CD4-positive, alpha-beta T cell treated with Interferon gamma for 1 hour (primary cell): ENCODE results near the gene CLCN4.

Experiments
- DNase-seq: peaks from one replicate; pipeline ENCODE4 v3.0.0-alpha.2; 2020

Gene CLCN4

DNA sequence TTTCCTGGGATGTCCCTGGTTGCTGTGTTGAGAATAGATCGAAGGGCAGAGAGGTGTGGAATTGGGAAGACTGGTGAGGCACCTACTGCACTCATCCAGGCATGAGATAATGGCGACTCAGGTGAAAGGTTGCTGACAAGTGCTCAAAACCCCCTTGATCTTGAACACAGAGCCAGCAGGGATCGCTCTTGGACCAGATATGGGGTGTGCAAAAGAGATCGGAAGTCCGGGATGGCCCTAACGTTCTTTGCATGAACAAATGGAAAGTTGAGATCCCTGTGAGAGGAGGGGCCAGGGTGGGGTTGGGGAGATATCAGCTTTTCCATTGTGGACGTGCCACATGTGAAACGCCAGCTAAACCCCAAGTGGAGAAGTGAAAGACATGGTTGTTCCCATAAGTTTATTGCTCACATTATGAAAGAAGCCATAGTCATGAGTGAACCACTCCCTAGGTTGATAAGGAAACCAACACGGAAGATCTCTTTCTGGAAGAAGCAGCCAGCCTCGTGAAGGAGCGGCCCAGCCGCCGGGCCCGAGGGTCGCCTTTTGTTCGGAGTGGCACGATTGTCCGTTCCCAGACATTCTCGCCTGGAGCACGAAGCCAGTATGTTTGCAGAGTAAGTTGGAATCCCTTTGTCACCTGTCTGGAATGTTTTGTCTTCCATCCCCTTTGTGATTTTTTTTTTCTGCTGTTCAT, 22.6 kb upstream of the CLCN4 start:
- no peak for DNase-seq

DNA sequence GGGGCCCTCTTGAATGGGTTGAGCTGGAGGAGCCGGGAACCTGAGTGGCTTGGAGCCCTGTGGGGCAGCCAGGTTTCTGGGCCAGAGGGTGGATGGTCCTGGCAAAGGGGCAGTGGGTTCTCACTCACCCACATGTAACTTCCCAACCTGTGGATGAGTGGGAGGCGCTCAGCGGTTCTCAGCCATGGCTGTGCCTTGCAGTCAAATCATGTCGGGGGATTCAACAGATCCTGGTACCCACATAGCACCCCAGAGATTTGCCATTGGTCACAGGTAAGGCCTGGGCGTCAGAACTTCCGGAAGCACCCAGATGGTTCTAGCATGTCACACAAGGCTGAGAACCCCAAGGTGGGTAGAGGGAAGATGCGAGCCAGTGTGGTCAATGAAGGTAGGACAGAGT, 21.9 kb upstream of the CLCN4 start:
- no peak for DNase-seq

DNA sequence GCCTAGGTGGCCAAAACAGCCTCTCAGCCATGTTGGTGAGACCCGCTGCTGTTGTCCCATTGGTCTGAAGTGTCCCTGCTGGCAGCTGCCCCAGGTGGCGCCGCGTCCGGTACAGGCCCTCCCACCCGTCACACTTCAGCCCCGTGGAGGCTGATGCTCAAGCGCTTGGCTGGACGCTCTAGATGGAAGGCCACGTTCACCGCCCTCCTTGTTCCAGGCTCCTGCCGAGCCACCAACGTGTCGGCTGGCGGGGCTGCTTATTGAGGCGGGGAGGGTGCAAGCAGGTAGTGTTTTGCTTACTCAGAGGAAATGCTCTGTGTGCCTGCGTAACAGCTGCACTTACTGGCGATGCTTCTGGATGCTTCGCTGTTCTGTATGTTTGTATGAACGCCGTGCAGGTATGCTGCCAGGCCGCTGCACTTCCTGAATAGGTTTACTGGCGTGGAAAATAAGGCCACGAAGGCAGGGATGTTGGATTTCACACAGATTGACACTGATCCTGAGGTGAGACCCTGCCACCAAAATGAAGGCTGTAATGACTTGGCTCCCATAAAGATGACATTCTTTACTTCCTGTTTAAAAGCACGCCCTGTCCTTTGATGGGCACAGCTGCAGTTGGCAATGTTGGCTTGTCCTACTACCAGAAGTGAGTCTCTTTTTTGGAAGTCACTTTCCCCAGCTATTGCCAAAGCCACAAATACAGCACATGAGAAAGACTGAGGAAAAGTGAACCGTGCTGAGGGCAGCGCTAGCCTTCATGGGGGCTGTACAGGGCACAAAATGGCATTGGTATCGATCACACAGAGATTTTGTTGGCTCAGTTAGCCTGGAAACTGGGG, 21.0 kb upstream of the CLCN4 start:
- DNase-seq: no peak

DNA sequence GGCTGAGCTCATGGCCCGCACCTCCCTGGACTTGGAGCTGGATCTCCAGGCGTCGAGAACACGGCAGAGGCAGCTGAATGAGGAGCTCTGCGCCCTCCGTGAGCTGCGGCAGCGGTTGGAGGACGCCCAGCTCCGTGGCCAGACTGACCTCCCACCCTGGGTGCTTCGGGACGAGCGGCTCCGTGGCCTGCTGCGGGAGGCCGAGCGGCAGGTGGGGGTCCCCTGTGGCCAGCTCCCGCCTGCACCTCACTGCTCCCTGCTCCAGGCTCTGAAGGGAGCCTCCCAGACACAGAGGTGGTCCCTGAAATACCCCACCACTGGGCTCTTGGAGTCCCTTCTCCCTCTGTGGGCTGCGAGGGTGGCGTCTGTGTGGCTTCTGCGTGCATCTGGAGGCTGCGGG, 18.0 kb upstream of the CLCN4 start:
- no peak for DNase-seq

DNA sequence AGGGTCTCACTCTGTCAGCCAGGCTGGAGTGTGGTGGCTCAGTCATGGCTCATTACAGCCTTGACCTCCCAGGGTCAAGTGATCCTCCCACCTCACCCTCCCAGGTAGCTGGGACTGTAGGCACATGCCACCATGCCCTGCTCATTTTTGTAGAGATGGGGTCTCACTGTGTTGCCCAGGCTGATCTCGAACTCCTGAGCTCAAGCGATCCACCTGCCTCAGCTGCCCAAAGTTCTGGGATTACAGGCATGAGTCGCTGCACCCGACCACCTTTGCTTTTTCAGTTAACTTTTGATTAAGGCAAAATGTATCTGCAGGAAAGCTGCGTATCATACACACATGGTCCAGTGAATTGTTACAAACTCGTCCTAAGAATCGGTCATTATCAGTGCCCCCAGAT, 16.5 kb upstream of the CLCN4 start:
- no peak for DNase-seq

DNA sequence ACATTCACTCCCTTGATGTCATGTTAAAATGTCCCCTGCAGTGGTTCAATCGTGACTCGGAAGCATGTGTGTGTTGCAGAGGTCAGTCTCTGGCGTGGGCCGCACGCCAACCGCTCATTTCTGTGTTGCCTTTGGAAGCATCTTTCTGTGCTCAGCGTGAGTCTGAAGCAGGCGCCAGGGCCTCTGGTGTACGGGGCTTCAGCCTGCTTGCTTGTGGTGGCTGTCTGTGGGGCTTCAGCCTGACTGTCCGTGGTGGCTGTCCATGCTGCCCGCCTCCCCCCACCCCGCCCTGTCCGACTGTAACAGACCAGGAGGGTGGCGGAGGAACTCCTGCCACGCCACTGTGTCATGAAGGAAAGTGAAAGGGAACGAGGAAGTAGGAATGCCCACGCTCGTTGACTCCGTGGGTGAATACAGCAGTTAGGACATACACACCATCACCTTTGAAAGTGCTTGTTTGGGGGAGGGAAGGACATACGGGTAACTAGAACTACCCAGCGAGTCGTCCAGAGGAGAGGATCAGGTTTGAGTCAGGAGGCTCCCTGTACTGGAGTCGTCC, 14.7 kb upstream of the CLCN4 start:
- DNase-seq: no peak

DNA sequence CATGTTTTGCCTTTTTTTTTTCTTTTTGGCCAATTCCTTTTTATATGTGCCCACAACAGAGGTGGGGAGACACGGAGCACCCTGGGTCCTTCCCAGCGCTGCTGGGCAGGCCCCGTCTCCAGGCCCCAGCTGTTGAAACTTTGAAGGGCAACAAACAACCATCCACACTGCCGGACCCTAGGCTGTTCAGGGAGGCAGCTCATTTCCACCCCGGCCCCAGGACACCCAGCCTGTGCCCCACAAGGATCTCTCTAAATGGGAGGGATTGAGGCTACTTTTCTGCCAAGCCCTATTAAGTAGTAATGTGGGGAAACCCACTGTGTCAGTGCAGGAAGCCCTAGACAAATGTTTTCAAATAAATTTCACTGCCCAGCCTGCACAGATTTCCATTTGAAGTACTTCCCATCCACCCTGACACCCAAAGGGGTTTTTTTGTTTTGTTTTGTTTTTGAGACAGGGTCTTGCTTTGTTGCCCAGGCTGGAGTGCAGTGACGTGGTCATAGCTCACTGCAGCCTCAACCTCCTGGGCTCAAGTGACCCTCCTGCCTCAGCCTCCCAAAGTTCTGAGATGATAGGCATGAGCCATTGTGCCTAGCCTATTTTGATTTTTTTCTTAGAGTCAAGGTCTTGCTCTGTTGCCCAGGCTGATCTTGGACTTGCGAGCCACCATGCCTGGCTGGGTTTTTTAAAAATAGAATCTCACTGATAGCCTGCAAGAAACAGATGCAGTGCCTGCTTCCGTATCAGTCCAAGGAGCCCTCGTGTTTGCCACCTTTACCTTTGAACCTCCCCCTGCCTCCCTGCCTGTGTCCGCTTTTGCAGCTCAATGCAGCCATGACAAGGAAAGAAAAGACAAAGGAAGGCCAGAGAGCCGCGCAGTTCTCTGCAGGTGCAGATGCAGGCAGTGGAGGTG, 13.4 kb upstream of the CLCN4 start:
- no peak for DNase-seq

DNA sequence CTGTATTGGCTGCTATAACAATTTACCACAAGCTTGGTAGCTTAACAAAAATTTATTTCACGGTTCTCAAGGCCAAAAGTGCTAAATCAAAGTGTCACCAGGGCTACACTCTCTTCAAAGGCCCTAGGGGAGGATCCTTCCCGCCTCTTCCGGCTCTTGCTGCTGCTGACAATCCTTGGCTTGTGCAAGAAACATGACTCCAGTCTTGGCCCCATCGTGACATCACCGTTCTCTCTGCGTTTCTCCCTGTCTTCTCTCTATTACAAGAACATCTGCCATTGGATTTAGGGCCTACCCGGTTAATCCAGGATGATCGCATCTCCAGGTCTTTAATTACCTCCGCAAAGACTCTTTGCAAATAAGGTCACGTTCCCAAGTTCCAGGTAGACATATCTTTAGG, 10.4 kb upstream of the CLCN4 start:
- DNase-seq: no peak

DNA sequence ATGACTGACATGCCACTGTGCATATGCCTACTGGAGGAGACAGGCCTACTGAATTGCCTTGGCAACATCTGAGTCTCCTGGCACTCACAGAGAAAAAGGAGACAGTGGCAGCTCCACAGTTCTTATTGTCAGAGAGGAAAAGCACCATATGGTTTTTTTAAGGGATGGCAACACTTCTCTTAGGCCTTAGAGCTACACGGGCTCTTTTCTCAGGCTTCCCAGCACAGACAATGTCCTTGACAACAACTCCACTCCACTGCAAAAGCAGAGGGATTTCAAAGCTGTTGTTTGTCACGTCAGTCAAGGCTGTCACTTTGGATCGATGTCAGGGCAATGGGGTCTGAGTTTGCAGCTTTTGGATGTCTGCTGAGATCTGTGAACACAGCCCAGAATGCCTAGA, 4.7 kb upstream of the CLCN4 start:
- no peak for DNase-seq

DNA sequence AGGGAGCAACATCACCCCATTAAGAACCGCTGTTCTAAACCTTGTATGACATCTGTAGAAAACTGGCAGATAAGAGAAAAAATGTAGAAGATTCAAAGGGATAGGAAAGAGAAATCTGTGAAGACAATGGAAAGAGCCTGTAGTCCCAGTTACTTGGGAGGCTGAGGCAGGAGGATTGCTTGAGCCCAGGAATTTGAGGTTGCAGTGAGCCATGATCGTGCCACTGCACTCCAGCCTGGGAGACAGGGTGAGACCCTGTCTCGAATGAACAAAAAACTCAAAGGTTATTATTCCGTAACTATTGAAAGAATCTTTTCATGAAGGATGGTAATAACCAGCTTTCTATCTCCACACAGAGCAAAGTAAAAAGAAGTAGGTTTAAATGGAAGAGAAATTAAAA, 1.6 kb upstream of the CLCN4 start:
- no peak for DNase-seq

DNA sequence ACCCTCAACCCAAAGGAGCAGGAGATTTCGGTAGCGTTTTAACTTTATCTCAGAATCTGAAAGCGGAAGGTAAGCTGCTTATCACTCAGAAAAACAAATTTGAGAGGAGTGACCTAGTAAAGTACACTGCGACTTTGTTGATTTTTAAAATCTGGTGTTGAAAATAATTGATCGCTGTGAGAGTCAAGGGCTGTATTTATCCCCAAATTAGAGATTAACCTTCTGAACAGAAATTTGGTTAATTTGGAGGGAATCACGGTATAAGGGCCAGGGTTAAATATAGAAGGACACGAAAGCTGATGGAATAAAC, 212 bp downstream of the CLCN4 start:
- no peak for DNase-seq

DNA sequence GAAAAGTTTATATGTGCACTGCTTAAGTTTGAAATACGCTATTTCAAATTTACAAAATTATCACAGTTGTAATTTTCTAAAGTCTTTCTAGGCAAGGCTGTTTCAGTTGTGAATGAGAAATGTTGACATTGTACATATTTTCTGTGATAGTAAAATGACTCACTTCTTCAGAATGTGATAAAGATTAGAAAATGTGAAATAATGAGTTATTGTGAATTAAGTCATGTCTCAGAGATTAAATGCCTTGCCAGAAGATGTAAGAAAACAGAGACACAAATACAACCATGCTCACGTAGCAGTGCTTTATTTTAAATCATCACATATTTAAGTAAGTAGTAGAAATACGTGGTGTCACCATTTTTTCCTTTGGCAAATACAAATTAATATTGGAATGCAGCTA, 768 bp downstream of the CLCN4 start:
- DNase-seq: no peak

DNA sequence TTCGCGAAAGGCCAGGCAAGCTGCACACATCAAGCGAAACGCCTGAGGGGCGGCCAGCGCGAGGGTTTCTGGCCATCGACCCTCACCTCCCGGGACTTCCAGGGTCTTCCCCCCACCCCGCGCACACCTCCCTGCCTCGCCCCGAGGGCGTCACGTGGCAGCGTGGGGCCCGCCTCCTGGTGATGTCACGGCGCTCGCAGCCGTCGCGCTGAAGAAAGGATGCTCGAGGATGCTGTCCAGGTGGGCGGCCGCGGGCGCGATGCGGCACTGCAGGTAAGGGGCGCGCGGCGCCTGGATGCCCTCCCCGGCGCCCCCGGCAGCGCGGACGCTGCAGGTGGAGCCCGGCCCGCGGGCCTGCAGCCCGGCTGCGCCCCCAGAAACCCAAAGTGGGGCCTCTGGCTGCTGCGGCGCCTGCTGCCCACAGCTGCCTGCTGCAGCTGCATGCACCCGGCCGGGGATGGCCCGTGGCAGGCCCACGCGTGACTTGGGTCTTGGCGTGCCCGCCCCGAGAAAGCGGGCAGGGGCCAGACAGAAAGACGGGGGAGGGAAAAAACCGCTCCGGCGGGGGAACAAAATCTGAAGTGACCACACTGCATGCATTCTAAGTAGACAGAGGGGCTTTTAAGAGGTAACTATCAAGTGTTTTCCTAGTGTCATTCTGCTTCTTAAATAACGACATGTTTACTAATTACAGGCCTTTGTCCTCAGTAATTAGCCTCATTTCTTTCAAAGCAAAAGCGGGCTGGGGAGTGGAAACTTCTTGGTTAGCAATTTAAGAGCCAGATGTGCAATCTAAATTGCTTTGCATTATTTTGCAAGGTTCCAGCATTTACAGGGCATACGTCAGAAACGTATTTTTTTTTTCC, 1.7 kb downstream of the CLCN4 start:
- DNase-seq: no peak

DNA sequence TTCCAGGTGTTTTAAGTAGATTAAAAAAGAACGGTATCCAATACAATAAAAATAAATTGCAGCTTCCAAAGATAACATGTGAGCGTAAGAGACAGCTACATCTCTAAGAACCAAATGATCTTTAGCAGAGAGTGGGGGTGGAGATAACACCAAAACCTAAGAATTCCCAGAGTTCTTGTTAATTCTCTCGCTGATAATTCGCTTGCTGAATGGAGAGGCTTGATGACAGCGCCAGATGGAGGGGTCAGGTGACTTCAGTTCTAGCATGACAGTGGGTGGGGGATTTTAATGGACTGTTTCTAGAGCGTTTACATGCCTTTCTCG, 2.3 kb downstream of the CLCN4 start:
- no peak for DNase-seq

DNA sequence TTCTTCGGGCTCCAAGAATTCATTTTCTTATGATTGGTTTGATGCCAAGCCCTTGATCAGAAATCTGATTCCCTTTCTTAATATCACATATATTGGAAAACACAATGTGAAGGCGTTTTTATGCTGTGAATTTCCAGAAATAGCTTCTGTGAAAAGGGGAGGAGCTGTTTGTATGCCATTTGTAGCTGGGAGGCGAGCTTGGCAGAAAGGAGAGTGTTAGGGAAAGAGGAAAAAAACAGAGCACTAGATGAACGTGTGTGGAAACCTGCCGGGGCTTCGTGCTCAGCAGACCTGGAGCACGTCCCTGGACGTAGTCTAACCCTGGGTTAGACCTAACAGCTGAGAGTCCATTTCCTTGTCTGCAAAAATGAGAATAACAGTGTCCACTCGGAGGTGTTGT, 3.4 kb downstream of the CLCN4 start:
- DNase-seq: no peak

DNA sequence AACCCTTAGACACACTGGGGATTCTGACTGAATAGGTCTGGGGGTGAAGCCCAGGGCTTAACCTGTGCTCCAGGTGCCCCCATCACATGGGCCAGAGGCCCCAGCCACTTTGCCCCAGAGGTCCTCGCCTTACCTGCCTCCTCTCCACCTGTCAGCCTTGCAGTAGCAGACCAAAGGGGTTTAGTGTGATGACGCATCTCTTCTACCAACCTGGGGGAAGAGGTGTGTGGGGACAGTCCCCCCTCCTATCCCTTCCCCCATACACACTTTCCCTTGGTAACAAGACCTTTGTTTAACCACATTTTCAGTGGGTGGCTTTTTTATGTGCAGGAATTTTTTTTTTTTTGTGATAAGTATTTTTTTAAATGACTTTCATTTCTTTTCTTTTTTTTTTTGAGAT, 6.3 kb downstream of the CLCN4 start:
- no peak for DNase-seq

DNA sequence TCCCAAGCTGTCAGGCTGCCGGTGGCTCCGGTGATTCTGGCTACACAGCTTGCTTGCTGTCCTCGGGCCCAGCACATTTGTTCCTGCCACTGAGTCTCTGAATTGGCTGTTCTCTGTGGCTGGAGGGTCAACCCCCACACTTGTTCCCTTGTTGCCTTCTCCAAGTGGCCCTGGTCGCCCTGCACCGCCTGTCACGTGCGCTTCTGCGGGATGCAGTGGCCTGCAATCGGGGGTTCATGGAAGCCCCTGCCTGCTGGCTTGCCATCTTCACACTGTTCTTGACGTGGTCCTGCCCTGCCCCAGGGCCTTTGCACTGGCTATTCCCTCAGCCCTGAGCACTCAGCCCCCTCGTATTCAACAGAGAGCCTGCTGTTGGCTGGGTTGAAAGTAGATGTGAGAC, 8.1 kb downstream of the CLCN4 start:
- DNase-seq: no peak

DNA sequence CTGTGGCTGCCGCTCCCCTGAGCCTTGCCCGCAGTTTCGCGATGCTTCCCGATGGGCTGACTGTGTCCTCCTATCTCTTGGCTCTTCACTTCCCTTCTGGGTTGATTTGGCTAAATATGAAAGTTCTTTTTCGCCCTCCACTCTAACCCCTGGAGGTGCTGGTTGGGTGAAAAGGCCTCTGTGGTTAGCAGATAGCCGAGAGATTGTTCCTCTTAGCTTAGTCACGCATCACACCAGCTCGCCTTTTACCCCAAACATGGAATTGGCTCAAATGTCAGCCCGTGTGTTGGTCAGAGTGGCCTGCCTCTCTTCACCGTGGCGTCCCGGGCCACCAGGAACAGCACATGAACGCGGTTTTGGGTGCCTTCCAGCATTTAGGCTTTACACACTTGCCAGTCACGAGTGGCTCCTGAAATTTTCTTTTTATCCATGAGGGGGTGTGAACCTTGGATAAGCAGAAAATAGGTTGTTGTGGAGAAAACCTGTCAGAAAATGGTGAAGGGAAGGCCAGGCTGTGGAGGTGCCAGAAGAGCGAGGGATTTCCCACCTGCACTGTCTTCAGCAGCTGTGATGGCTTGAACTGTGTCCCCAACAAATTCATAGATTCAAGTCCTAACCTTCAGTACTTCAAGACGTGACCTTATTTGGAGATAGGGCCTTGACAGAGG, 8.9 kb downstream of the CLCN4 start:
- DNase-seq: no peak

DNA sequence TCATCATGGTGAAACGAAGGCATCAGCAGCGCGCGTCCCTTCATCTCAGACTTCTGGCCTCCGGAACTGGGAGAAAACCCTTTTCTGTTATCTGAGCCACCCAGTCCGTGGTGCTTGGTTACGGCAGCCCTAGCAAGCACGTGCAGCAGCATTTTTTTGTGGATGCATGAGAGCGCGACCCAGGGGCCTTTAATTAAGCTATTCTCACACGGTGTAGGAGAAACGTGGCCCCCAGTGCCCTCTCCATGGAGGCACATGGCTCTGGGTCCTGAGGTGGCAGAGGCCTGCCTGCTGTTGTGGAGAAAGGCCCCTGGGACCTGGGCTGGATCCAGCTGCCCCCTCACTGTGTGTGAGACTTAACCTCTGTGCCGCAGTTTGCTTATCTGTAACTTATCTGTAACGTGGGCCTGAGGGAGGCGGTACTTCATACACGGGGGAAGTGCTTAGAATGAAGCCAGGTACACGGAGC, 9.5 kb downstream of the CLCN4 start:
- no peak for DNase-seq

DNA sequence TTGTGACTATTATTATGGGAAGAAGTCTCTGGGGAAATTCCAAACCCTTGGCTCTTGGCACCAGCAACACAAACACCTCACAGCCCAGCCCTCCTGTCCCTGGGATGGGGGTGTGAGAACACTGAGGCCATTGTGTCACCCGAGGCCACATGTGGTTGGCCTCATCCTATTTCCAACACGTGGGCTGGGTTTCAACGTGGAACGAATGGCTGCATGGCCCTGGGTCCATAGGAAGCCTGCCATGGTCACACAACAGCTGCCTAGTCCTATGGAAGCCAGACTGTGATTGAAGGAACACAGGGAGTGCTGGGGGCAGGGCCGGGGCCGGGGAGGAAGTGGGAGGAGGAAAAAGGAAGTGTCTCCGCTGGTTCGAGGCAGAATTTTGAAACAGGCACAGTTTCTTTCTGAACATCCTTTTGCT, 10.0 kb downstream of the CLCN4 start:
- no peak for DNase-seq

DNA sequence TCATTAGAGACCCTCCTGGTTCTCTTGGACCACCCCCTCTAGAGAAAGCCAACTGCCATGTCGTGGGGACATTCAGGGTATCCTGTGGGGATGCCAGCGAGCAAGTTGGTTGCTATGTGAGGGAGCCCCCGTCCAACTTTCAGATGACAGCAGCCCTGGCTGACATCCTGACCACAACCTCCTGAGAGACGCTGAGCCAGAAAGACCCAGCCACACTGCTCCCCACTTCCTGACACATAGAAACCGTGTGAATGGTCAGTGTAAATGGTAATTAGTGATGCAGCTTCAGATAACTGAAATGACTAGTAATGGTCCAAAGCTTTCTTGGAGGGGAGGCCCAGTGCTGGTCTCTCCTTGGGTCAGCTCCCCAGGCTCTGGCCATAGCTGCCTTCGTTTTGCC, 10.8 kb downstream of the CLCN4 start:
- no peak for DNase-seq

DNA sequence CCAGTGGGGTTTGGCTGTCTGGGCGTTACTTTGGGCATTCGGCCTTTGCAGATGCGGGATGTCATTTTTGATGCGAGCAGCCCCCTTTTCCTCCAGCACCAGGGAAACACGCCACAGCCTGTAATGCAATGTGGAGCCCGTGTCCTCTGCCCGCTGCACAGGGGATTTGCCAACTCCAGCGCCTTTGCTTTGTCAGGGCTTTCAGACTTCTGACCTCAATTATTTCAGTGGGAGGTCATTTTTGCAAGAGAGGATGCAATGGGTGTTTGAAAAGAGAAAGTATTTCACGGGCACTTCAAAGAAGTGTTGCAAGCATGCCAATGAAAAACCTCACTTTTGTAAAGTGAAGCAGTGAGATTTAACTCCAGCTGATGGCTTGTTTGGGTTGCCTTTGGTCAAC, 11.5 kb downstream of the CLCN4 start:
- DNase-seq: no peak
